B cell (primary cell): Measurements from ENCODE around the gene C19orf81. TPM values are rescaled to one million over a fixed set of nuclear protein-coding genes. Genes with fewer than 3 reads are reported as not detected.

Experiments used
- ATAC-seq: fragments of 200-7000 bp; cut with Tn5 transposase; one replicate; pipeline ENCODE4 v1.10.0; 2021; ENCODE audit warnings: low read depth, mild to moderate bottlenecking, moderate number of reproducible peaks, moderate library complexity
- CTCF ChIA-PET: fragments of 350-600 bp; sonication (Branson Sonifier 250); formaldehyde crosslinking; loops from one replicate; lab custom pipeline; 2021; ENCODE audit warnings: antibody characterized with exemption, inconsistent platforms; lab: Charles Lee
- POLR2A ChIA-PET: fragments of 350-600 bp; sonication (Branson Sonifier 250); formaldehyde crosslinking; loops from one replicate; lab custom pipeline; 2021; ENCODE audit warnings: antibody characterized with exemption; lab: Charles Lee
- DNase-seq: peaks from one replicate; pipeline ENCODE4 v3.0.0; 2013
- H2AFZ ChIP-seq: 2 replicates; pipeline ENCODE4 v1.6.1; 2012; ENCODE audit warnings: mild to moderate bottlenecking, low read depth, low read length; ENCODE audit not compliant: insufficient read depth, poor library complexity, severe bottlenecking
- H3K27ac ChIP-seq, 2 donors: 1 replicate in 1 of 2; 2 replicates in 1 of 2; pipeline ENCODE4 v1.5.1; 2012 to 2013; ENCODE audit warnings: low read length in 2 of 2, mild to moderate bottlenecking in 2 of 2, moderate library complexity in 1 of 2
- H3K27me3 ChIP-seq, 4 experiments: fragments of 200-600 bp in 1 of 4; sonication (generic) in 1 of 4; replicated peaks in 1 of 4; 1 replicate in 2 of 4; 2 replicates in 2 of 4; pipeline versions ENCODE4 v1.6.1 to v1.7.0; 2013 to 2016; ENCODE audit warnings: low read length in 3 of 4, mild to moderate bottlenecking in 2 of 4, mixed read lengths in 1 of 4, moderate library complexity in 1 of 4; ENCODE audit not compliant: insufficient read depth in 4 of 4, control insufficient read depth in 3 of 4; ENCODE audit errors: control extremely low read depth in 1 of 4
- H3K36me3 ChIP-seq, 2 experiments: replicated peaks in 1 of 2; 1 replicate in 1 of 2; 2 replicates in 1 of 2; pipeline versions ENCODE4 v1.6.1 to v1.7.1; 2013; ENCODE audit warnings: low read length in 1 of 2; ENCODE audit not compliant: insufficient read depth in 2 of 2, control insufficient read depth in 1 of 2; ENCODE audit errors: control extremely low read depth in 1 of 2, extremely low read depth in 1 of 2
- H3K4me1 ChIP-seq, 2 donors: fragments of 200-600 bp in 1 of 2; sonication (generic) in 1 of 2; 1 replicate in 1 of 2; 2 replicates in 1 of 2; pipeline versions ENCODE4 v1.5.1 to v1.6.1; 2013 to 2017; ENCODE audit warnings: low read length in 2 of 2; ENCODE audit not compliant: control insufficient read depth in 2 of 2, insufficient read depth in 2 of 2
- H3K4me2 ChIP-seq: replicated peaks from 2 replicates; pipeline ENCODE3; 2012; ENCODE audit warnings: mild to moderate bottlenecking, low read depth, low read length; ENCODE audit not compliant: poor library complexity, severe bottlenecking
- H3K4me3 ChIP-seq, 5 experiments: fragments of 200-600 bp in 1 of 5; sonication (generic) in 1 of 5; 1 replicate in 3 of 5; 2 replicates in 2 of 5; pipeline versions ENCODE4 v1.5.1 to v1.7.0; 2011 to 2016; ENCODE audit warnings: low read length in 4 of 5, mild to moderate bottlenecking in 4 of 5, low read depth in 2 of 5, control low read depth in 1 of 5, moderate library complexity in 1 of 5; ENCODE audit not compliant: insufficient read depth in 1 of 5; ENCODE audit errors: control extremely low read depth in 1 of 5, extremely low read depth in 1 of 5
- H3K79me2 ChIP-seq: fragments of 200-600 bp; sonication (generic); one replicate; pipeline ENCODE4 v1.6.0; 2016; ENCODE audit warnings: low read length; ENCODE audit not compliant: control insufficient read depth, insufficient read depth
- H3K9ac ChIP-seq: fragments of 200-600 bp; sonication (generic); 2 replicates; pipeline ENCODE4 v1.6.1; 2017; ENCODE audit warnings: mild to moderate bottlenecking, low read length, moderate library complexity
- H3K9me3 ChIP-seq, 3 donors: one replicate each; pipeline versions ENCODE4 v1.6.1 to v1.7.1; 2013; ENCODE audit warnings: low read length in 2 of 3; ENCODE audit not compliant: control insufficient read depth in 2 of 3, insufficient read depth in 1 of 3; ENCODE audit errors: control extremely low read depth in 1 of 3
- H4K20me1 ChIP-seq: 2 replicates; pipeline ENCODE4 v1.6.0; 2012; ENCODE audit warnings: mild to moderate bottlenecking, low read length; ENCODE audit not compliant: insufficient read depth, control insufficient read depth, poor library complexity, severe bottlenecking
- H3K27ac Mint-ChIP-seq: one replicate; pipeline ENCODE4 v1.8.0; 2021; ENCODE audit warnings: mixed read lengths
- H3K27me3 Mint-ChIP-seq: one replicate; pipeline ENCODE4 v1.8.0; 2021; ENCODE audit warnings: mixed read lengths
- H3K4me1 Mint-ChIP-seq: one replicate; pipeline ENCODE4 v1.8.0; 2021; ENCODE audit warnings: mixed read lengths
- H3K4me3 Mint-ChIP-seq: one replicate; pipeline ENCODE4 v1.8.0; 2021; ENCODE audit warnings: mixed read lengths
- H3K9me3 Mint-ChIP-seq: one replicate; pipeline ENCODE4 v1.8.0; 2022; ENCODE audit warnings: mixed read lengths; ENCODE audit not compliant: insufficient read depth
- CTCF ChIP-seq: fragments of 200-600 bp; IDR thresholded peaks from one replicate; pipeline ENCODE4 v1.8.0; 2022; ENCODE audit warnings: antibody characterized with exemption, mild to moderate bottlenecking
- EZH2 ChIP-seq: IDR thresholded peaks from 2 replicates; pipeline ENCODE4 v1.6.1; 2012; ENCODE audit warnings: borderline replicate concordance, low read depth, mild to moderate bottlenecking, moderate library complexity, low read length; ENCODE audit not compliant: insufficient read depth, poor library complexity, severe bottlenecking
- WGBS: methylation state at CpG from one replicate; pipeline ENCODE4 v1.1.5; 2013; ENCODE audit warnings: missing lambda C conversion rate; ENCODE audit not compliant: insufficient coverage; 5-methylcytosine and 5-hydroxymethylcytosine counted together
- intact Hi-C: fragments of 100-400 bp; cut with micrococcal nuclease; formaldehyde crosslinking; loops from one replicate; pipeline ENCODE4 v1.10.0; 2022
- polyA plus RNA-seq: library from polyadenylated mRNA; depleted of rRNA; stranded (reverse); fragments of >200 nt; gene quantifications from 2 replicates; pipeline ENCODE4 v1.2.3, GENCODE V29; 2012
- total RNA-seq, 2 donors: library from RNA; stranded (reverse); fragments of 120-200 nt in 1 of 2; gene quantifications; 1 replicate in 1 of 2; 2 replicates in 1 of 2; pipeline versions ENCODE4 v1.2.3 to v1.2.4, GENCODE V29; 2013 to 2022

Gene C19orf81
- total and polyA plus RNA-seq, 2 donors (not counting 1 experiment from before 2014, with no cell fraction given): 0.37 TPM; not detected in 1

GRCh38 chr19:50702871-50703829 lies 53.9 kb downstream of the C19orf81 start:
- Histone ChIP-seq H3K9me3 (peaks cover 0 to 5% (median 0%) of the 10 kb centered on the region in 3 donors), H3K4me3 (no peak overlapping the region), H4K20me1 (no peaks in the 10 kb centered on the region), H3K27me3 (peaks cover 0 to 39% (median 5%) of the 10 kb centered on the region in 4 experiments), H3K4me2 (no peak overlapping the region), H3K4me1 (no peaks in the 10 kb centered on the region), H3K79me2 (no peaks in the 10 kb centered on the region), H3K9ac (no peak overlapping the region), H2AFZ (no peak overlapping the region), H3K27ac (no peak overlapping the region), H3K36me3 (no peaks in the 10 kb centered on the region)
- no peak overlapping the region for H3K4me3 Mint-ChIP-seq
- POLR2A ChIA-PET: no interaction called here
- DNase-seq (no peak), ATAC-seq (no peak)
- no peaks in the 10 kb centered on the region for H3K9me3 Mint-ChIP-seq
- no peaks in the 10 kb centered on the region for H3K4me1 Mint-ChIP-seq
- 61% methylated on average over 45 of the region's 47 CpGs for WGBS
- peaks cover 52% of the 10 kb centered on the region for H3K27me3 Mint-ChIP-seq
- CTCF ChIA-PET: no interaction called here
- TF ChIP-seq EZH2: no peak
- TF ChIP-seq CTCF: no peak
- intact Hi-C loops: no loop called here
- H3K27ac Mint-ChIP-seq: no peak overlapping the region
